Measurements from ENCODE around the gene COBL.

DNA sequence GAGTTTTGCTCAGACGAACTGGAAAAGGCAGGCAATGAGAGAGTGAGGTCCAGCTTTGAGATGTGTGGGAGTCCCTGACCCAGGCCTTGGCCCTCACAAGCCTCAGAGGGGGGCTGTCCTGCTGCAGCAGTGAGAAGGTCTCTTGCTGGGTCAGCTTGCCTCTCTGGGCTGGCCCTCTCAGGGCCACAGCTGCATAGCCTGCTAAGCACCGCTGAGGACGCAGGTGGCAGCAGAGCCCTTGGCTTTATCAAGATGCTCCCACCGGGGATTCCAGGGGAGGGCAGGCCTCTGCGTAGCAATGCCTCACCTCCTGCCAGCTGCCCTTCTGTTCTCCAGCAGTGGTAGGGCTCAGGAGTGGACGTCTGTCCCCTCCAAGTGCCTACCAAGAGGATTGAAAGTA is 128.7 kb downstream of the COBL start:
- TF ChIP-seq, protein P1, sequence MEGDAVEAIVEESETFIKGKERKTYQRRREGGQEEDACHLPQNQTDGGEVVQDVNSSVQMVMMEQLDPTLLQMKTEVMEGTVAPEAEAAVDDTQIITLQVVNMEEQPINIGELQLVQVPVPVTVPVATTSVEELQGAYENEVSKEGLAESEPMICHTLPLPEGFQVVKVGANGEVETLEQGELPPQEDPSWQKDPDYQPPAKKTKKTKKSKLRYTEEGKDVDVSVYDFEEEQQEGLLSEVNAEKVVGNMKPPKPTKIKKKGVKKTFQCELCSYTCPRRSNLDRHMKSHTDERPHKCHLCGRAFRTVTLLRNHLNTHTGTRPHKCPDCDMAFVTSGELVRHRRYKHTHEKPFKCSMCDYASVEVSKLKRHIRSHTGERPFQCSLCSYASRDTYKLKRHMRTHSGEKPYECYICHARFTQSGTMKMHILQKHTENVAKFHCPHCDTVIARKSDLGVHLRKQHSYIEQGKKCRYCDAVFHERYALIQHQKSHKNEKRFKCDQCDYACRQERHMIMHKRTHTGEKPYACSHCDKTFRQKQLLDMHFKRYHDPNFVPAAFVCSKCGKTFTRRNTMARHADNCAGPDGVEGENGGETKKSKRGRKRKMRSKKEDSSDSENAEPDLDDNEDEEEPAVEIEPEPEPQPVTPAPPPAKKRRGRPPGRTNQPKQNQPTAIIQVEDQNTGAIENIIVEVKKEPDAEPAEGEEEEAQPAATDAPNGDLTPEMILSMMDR (IDR thresholded peaks at IDR 0.05) = no peak
- TF ChIP-seq POLR2A (IDR thresholded peaks at IDR 0.05) = no peak

All from suprapubic skin (tissue), 3 donors.